GM12801 (cell line): ENCODE data around the gene ETV6.

Experiments used
- TF ChIP-seq, protein P1 (sequence below): IDR thresholded peaks from one replicate; pipeline ENCODE4 v1.5.1; 2011; ENCODE audit warnings: control low read depth; ENCODE audit not compliant: insufficient read length; ENCODE audit errors: extremely low read depth

ETV6 gene

DNA sequence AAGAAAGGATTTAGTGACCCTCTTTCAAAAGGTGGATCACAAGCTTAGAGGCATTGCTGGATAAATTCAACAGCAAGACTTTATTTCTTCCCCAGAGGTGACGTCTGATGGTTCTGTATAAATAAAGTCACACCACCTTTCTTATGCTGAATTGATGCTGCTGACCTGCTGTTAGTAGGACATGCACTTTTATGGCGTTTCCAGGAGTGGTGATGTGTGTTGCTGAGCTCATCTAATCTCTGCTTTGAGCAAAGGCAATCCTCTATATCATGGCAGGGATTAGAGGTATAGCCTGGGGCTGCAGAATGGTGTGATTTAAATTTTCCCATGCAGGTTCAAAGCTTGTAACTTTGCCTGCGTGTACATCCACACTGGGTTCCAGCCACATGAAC is 94.9 kb downstream of the ETV6 start:
- TF ChIP-seq, protein P1, sequence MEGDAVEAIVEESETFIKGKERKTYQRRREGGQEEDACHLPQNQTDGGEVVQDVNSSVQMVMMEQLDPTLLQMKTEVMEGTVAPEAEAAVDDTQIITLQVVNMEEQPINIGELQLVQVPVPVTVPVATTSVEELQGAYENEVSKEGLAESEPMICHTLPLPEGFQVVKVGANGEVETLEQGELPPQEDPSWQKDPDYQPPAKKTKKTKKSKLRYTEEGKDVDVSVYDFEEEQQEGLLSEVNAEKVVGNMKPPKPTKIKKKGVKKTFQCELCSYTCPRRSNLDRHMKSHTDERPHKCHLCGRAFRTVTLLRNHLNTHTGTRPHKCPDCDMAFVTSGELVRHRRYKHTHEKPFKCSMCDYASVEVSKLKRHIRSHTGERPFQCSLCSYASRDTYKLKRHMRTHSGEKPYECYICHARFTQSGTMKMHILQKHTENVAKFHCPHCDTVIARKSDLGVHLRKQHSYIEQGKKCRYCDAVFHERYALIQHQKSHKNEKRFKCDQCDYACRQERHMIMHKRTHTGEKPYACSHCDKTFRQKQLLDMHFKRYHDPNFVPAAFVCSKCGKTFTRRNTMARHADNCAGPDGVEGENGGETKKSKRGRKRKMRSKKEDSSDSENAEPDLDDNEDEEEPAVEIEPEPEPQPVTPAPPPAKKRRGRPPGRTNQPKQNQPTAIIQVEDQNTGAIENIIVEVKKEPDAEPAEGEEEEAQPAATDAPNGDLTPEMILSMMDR = no peak

- TF ChIP-seq, protein P1 = no peak
Observed at GRCh38 chr12:11745113-11745512, 95.6 kb downstream of the ETV6 start.

- TF ChIP-seq, protein P1 = no peak
Observed at GRCh38 chr12:11746024-11746771, 96.7 kb downstream of the ETV6 start.

DNA sequence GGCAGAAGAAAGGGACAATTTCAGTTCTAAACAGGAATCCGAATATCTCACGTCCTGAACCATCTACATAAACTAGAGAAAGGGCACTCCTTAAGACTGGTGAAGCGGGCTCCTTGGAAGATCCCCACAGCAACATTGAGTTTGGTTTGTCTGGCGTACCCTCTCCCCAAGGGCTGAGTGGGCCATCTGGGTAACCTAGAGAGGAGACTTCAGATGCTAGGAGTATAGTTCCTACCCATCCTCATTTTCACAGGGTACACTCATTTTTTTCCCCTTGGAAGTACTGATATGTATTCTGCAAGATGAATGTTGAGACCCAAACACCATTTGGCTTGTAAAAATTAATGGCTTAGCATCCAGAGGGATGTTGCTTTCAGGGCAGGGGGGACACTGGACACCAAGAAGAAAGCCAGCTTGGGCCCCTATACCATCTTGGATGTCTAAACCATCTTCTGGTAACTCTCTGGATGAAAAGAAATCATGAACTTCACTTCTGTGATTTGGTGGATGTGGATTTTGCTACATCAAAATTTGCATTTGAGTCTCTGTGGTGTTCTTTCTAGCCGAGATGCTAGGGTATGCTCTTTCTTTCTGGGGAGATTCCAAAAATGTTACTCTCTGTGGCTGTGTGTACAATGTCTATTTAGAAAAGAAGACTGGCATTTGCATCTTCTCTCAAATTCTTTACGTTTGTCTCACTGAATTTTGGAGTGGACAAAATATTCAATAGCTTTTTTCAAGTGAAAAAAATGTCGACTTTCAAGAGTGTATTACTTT is 97.7 kb downstream of the ETV6 start:
- TF ChIP-seq, protein P1 = no peak

- TF ChIP-seq, protein P1 = no peak
Observed at GRCh38 chr12:11747969-11748368, 98.5 kb downstream of the ETV6 start.

- TF ChIP-seq, protein P1 = no peak
Observed at GRCh38 chr12:11748903-11749302, 99.4 kb downstream of the ETV6 start.

DNA sequence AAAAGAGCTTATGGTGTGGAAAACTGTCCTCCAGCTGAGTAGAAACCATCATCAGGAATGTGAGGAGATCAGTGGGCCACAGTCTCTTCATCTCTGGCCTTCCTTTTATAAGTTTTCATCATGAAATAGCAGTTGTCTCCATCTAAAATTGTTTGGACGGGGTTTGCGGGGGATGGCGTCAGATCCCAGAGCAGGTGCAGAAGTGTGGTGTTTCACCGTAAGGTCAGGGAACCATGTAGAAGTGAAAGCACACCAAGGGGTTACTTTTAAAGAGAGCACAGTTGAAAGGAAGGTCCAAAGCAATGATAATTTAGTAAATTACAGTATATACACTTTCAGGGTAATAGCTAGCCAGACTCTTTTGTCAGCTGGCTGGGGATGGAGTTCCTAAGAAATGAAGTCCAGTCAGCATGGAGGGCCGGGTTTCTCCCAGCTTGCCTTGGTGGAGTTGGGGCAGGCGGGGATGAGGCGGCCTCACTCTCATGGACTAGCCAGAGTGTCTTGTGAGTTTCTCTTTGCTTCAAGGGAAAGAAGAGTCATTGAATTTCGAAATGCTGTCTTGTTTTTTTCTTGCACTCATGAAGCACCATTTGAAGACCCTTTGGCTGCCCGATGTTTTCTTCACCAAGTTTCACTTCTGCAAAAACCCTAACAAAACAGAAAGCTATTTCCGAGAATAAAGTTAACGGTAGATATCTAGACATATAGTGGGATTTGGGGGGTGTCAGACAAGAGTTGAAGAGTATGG is 100.6 kb downstream of the ETV6 start:
- TF ChIP-seq, protein P1 = no peak
